IPS-18c (cell line): ENCODE data around the gene PXN.

Experiments
- H3K4me3 ChIP-seq: 2 replicates; pipeline ENCODE4 v1.7.0; 2013; ENCODE audit warnings: low read depth, mild to moderate bottlenecking, low read length, moderate library complexity; ENCODE audit not compliant: insufficient read depth
- H3K9me3 ChIP-seq: one replicate; pipeline ENCODE4 v1.6.1; 2013; ENCODE audit warnings: mild to moderate bottlenecking, low read length, moderate library complexity; ENCODE audit not compliant: control insufficient read depth, insufficient read depth

The PXN gene

GRCh38 chr12:120265473-120266179, at the start of gene PXN:
TSS of gene PXN (minus strand) at chr12:120265730. CDS start at chr12:120265629, 101 bp downstream.
- H3K4me3 ChIP-seq = peak within 1 kb of the TSS; percentile 86

GRCh38 chr12:120314220-120314619, 48.7 kb upstream of the PXN start:
- H3K4me3 ChIP-seq = no peak overlapping the region
- no peaks in the 10 kb centered on the region for H3K9me3 ChIP-seq

More at GRCh38 chr12:120265473-120266179, at the start of gene PXN:
- peaks cover 3% of the 10 kb centered on the region for H3K9me3 ChIP-seq

- Histone ChIP-seq H3K4me3 (peak within 1 kb of the TSS; percentile 52), H3K9me3 (no peaks in the 10 kb centered on the region)
Measured at GRCh38 chr12:120301962-120302815, 36.7 kb upstream of the PXN start, which contains the start of gene SIRT4. TSS of gene SIRT4 (plus strand) at chr12:120302321. CDS start at chr12:120303562, 1,241 bp downstream.

- H3K4me3 ChIP-seq = peak within 1 kb of the TSS; percentile 65
- peaks cover 2% of the 10 kb centered on the region for H3K9me3 ChIP-seq
Measured at GRCh38 chr12:120292661-120293531, 27.4 kb upstream of the PXN start, which contains the start of gene RNU4-1. TSS of gene RNU4-1 (minus strand) at chr12:120293237.

GRCh38 chr12:120292411-120292660, 26.8 kb upstream of the PXN start:
- Histone ChIP-seq H3K4me3 (peak overlapping the region; percentile 65), H3K9me3 (peaks cover 2% of the 10 kb centered on the region)

- Histone ChIP-seq H3K4me3 (peak overlapping the region; percentile 6; the same call in 1 of the 2 replicates), H3K9me3 (peaks cover under 1% of the 10 kb centered on the region)
Measured at GRCh38 chr12:120290609-120291305, 25.2 kb upstream of the PXN start.

- Histone ChIP-seq H3K4me3 (no peak overlapping the region), H3K9me3 (no peaks in the 10 kb centered on the region)
Measured at GRCh38 chr12:120287491-120287890, 22.0 kb upstream of the PXN start.

GRCh38 chr12:120286768-120287490, 21.4 kb upstream of the PXN start:
- no peak overlapping the region for H3K4me3 ChIP-seq
- H3K9me3 ChIP-seq = no peaks in the 10 kb centered on the region

GRCh38 chr12:120284381-120284780, 18.9 kb upstream of the PXN start:
- no peaks in the 10 kb centered on the region for H3K9me3 ChIP-seq
- no peak overlapping the region for H3K4me3 ChIP-seq

GRCh38 chr12:120283318-120283717, 17.8 kb upstream of the PXN start:
- peaks cover 7% of the 10 kb centered on the region for H3K9me3 ChIP-seq
- H3K4me3 ChIP-seq = no peak overlapping the region

GRCh38 chr12:120278137-120279069, 12.9 kb upstream of the PXN start:
- peaks cover 9% of the 10 kb centered on the region for H3K9me3 ChIP-seq
- H3K4me3 ChIP-seq = no peak overlapping the region

- Histone ChIP-seq H3K4me3 (no peak overlapping the region), H3K9me3 (peaks cover 9% of the 10 kb centered on the region)
Measured at GRCh38 chr12:120276734-120277133, 11.2 kb upstream of the PXN start.

GRCh38 chr12:120267736-120268135, 2.2 kb upstream of the PXN start:
- H3K4me3 ChIP-seq = no peak overlapping the region
- H3K9me3 ChIP-seq = peaks cover 3% of the 10 kb centered on the region

- H3K4me3 ChIP-seq = no peak overlapping the region
- H3K9me3 ChIP-seq = peaks cover 3% of the 10 kb centered on the region
Measured at GRCh38 chr12:120266180-120266870, 795 bp upstream of the PXN start.
